WTC11 (cell line): ENCODE data around the gene CAMKMT.

Experiments used
- CREB1 ChIP-seq: sonication (generic); formaldehyde crosslinking; IDR thresholded peaks from 2 replicates; pipeline ENCODE4 v1.8.0; 2023; ENCODE audit warnings: mild to moderate bottlenecking, missing genetic modification reagents
- ELF4 ChIP-seq: sonication (generic); formaldehyde crosslinking; IDR thresholded peaks from 2 replicates; pipeline ENCODE4 v1.8.1; 2022; ENCODE audit warnings: low read depth, mild to moderate bottlenecking, moderate library complexity, missing genetic modification reagents
- ESRRA ChIP-seq: sonication (generic); formaldehyde crosslinking; IDR thresholded peaks from 2 replicates; pipeline ENCODE4 v1.8.1; 2022; ENCODE audit warnings: mild to moderate bottlenecking, missing genetic modification reagents, borderline replicate concordance
- FOXJ3 ChIP-seq: sonication (generic); formaldehyde crosslinking; IDR thresholded peaks from 2 replicates; pipeline ENCODE4 v1.9.0; 2021; ENCODE audit warnings: missing genetic modification reagents, mild to moderate bottlenecking, borderline replicate concordance
- FOXP1 ChIP-seq: sonication (generic); formaldehyde crosslinking; IDR thresholded peaks from 2 replicates; pipeline ENCODE4 v1.8.0; 2022; ENCODE audit warnings: missing genetic modification reagents, mild to moderate bottlenecking, moderate library complexity, borderline replicate concordance
- RELA ChIP-seq: sonication (generic); formaldehyde crosslinking; IDR thresholded peaks from 2 replicates; pipeline ENCODE4 v1.8.1; 2022; ENCODE audit warnings: missing genetic modification reagents, mild to moderate bottlenecking, borderline replicate concordance
- TCF7 ChIP-seq: sonication (generic); formaldehyde crosslinking; IDR thresholded peaks from 2 replicates; pipeline ENCODE4 v1.8.0; 2022; ENCODE audit warnings: mild to moderate bottlenecking, low read depth, missing genetic modification reagents, moderate library complexity
- ZNF671 ChIP-seq: fragments of 250-450 bp; sonication (Bioruptor Pico); IDR thresholded peaks from 2 replicates; pipeline ENCODE4 v1.8.0; 2021; ENCODE audit warnings: mild to moderate bottlenecking
- TF ChIP-seq, protein P1 (sequence below): fragments of 200-600 bp; IDR thresholded peaks from 2 replicates; pipeline ENCODE4 v1.8.0; 2022; ENCODE audit warnings: antibody characterized with exemption
- TF ChIP-seq, protein P2 (sequence below): sonication (generic); formaldehyde crosslinking; IDR thresholded peaks from 2 replicates; pipeline ENCODE4 v1.8.1; 2022; ENCODE audit warnings: low read depth, missing genetic modification reagents, borderline replicate concordance

DNA sequence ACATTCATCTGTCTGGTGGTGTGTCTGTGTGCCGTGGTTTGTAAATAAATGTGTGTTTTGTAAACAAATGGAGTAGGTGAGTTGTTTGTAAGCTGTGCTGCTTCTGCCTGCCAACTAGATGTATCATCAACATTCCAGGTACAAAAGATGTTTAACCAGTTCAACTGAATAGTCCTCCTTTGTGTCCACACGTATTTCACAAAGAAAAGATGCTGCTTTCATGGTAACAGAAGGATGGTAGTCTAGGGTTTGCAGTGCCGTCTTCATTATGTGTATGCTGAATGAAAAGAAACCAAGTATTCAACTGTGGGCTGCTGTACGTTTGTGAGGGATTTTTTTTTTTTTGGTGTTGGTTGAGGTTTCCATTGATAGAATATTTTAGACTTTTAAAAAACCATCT, 72.1 kb downstream of the CAMKMT start:
- TF ChIP-seq, protein P1, sequence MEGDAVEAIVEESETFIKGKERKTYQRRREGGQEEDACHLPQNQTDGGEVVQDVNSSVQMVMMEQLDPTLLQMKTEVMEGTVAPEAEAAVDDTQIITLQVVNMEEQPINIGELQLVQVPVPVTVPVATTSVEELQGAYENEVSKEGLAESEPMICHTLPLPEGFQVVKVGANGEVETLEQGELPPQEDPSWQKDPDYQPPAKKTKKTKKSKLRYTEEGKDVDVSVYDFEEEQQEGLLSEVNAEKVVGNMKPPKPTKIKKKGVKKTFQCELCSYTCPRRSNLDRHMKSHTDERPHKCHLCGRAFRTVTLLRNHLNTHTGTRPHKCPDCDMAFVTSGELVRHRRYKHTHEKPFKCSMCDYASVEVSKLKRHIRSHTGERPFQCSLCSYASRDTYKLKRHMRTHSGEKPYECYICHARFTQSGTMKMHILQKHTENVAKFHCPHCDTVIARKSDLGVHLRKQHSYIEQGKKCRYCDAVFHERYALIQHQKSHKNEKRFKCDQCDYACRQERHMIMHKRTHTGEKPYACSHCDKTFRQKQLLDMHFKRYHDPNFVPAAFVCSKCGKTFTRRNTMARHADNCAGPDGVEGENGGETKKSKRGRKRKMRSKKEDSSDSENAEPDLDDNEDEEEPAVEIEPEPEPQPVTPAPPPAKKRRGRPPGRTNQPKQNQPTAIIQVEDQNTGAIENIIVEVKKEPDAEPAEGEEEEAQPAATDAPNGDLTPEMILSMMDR: no peak
- TF ChIP-seq FOXJ3 (CRISPR knock-in tag): no peak
- no peak for TF ChIP-seq ELF4 (CRISPR knock-in tag)
- TF ChIP-seq RELA: no peak
- TF ChIP-seq ESRRA (CRISPR knock-in tag): no peak
- TF ChIP-seq FOXP1 (CRISPR knock-in tag): no peak
- TF ChIP-seq TCF7 (CRISPR knock-in tag): no peak
- TF ChIP-seq CREB1: no peak
- TF ChIP-seq, protein P2, sequence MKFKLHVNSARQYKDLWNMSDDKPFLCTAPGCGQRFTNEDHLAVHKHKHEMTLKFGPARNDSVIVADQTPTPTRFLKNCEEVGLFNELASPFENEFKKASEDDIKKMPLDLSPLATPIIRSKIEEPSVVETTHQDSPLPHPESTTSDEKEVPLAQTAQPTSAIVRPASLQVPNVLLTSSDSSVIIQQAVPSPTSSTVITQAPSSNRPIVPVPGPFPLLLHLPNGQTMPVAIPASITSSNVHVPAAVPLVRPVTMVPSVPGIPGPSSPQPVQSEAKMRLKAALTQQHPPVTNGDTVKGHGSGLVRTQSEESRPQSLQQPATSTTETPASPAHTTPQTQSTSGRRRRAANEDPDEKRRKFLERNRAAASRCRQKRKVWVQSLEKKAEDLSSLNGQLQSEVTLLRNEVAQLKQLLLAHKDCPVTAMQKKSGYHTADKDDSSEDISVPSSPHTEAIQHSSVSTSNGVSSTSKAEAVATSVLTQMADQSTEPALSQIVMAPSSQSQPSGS: no peak
- TF ChIP-seq ZNF671 (CRISPR knock-in tag): no peak
